GM18951 (cell line): ENCODE data around the gene SLC26A1.

Source experiments
- POLR2A ChIP-seq: IDR thresholded peaks from 4 replicates; pipeline ENCODE4 v1.6.1; 2011; ENCODE audit warnings: mild to moderate bottlenecking; ENCODE audit not compliant: insufficient read length, insufficient read depth; ENCODE audit errors: extremely low read depth
- in situ Hi-C: fragments of 300-500 bp; cut with MboI; formaldehyde crosslinking; loops from one replicate; pipeline ENCODE4 v1.12.0; 2022; ENCODE audit warnings: low sequenced_read_pairs, mixed read lengths, inconsistent platforms; ENCODE audit not compliant: unreplicated experiment

Gene SLC26A1

DNA sequence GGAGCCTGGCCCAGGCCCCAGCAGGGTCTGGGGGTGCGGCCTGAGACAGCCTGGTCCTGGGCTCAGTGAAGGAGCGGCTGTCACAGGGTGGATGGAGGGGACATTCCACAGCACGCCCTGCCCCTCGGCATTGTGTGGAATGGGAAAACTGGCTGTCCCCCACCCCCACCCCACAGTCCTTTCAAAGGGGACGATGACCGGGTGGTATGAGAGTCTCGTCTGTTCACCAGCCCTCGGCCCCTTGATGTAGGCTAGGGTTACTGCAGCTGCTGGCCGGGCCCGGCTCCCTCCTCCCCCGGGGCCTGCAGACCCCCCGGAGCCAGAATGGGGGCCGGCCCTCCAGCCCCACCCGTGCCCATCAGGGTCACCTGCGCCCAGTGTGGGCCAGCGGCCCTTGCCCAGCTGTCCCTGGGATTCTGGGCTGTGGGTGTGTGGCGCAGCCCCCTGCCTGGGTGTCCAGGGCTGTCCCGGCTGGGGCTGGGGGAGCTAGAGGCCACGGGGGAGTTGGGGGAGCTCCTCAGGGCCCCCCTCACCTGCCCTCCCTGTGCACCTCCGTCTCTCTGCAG lies 30.0 kb upstream of the SLC26A1 start:
- TF ChIP-seq POLR2A, result no peak
- in situ Hi-C loops, result no loop called here

DNA sequence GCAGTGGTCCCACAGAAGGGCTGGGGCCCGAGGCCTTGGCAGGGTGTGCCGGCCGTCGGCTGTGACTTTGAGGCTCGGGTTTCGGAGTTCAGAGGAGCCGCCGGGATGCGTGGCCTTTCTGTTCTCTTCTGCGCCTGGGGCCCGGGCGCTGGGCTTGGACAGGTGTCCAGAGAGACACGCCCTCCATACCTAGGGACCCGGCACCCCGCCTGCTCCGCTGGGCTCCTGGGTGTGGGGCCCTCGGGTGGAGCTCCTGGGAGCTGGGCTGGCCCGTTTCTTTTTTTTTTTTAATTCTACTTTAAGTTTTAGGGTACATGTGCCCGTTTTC lies 29.5 kb upstream of the SLC26A1 start:
- in situ Hi-C loops, result no loop called here
- no peak for TF ChIP-seq POLR2A

DNA sequence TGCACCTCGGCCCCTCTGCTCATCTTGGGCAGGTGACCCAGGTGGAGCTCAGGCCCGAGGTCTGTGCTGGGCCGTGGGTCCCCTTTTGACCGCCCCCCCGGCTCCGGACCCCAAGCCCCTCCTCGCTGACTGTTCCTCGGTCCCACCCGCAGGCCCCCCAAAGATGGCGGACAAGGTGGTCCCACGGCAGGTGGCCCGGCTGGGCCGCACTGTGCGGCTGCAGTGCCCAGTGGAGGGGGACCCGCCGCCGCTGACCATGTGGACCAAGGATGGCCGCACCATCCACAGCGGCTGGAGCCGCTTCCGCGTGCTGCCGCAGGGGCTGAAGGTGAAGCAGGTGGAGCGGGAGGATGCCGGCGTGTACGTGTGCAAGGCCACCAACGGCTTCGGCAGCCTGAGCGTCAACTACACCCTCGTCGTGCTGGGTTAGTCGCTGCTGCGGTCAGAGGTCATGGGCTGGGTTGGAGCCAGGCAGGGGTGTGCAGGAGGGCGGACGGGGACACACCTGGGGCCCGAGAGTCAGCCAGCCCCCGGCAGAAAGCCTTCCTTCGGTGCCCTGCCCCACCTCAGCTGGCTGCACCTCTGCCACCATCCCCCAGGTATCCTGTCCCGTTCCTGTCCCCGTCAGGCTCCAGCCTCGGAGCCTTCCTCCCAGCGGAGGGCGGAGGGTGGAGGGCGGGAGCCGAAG lies 29.0 kb upstream of the SLC26A1 start:
- in situ Hi-C loops, result no loop called here
- no peak for TF ChIP-seq POLR2A

DNA sequence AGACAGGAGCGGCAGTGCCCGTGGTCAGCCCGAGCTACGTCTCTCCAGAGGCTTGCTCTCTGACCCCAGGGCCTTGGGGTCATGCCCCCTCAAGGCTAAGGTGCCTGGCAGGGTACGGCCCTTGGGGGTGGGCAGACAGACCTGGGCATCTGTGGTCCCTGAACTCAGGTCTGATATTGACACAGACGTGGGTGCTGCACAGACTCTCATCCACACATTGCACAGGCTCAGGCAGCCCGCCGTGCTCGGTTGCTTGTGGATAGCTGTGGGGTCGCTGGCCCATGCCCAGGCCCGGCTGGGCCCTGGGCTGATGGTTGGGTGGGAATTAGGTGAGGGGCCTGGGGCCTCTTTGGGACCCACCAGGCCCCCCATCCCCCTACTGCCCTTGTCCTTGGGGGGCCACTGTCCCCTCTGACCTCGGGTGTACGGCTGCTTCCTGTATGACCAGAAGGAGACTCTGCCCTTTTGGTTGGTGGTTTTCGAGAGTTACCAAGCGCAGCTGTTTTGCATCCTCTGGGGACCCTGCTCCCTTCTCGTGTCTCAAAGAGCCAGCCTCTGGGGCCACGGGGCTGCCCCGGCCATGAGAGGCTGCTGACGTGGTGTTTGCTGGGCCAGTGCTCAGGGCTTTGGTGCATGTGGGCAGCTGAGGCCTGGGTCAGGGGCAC lies 28.3 kb upstream of the SLC26A1 start:
- in situ Hi-C loops, result no loop called here

DNA sequence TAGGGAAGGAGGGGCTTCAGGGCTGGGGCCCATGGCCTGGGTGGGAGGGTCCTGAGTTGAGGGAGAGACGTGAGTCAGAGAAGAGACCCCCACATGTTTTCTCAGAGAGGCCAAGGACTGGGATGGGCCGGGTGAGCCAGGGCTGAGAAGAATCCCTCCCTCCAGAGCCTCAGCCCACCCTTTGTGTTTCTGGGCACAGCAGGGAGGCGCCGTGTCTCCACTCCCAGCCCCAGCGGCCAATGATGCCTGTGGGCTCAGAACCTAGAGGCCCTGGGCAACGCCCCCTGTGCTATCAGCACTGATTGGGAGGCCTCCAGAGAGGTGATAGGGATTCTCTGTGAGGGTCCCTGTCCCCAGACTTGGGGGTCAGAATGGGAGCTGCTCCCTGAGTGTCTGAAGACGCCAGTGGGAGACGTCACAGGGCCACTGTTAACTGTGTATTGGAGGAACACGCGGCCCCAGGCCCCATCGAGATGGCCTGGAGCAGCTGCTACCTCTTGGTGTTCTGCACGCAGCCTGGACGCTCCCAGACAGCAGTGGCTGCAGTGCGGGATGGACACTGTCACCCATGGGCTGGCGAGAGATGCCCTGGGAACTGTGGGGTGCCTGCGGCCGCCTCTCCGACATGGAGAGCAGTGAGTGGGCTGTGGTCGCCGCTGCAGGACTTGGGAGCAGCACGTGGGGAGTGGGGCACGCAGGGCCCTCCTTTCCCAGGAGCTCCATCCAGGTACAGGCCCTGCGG lies 26.7 kb upstream of the SLC26A1 start:
- no peak for TF ChIP-seq POLR2A
- in situ Hi-C loops, result no loop called here

More for the DNA sequence above, 28.3 kb upstream of the SLC26A1 start:
- TF ChIP-seq POLR2A, result no peak

DNA sequence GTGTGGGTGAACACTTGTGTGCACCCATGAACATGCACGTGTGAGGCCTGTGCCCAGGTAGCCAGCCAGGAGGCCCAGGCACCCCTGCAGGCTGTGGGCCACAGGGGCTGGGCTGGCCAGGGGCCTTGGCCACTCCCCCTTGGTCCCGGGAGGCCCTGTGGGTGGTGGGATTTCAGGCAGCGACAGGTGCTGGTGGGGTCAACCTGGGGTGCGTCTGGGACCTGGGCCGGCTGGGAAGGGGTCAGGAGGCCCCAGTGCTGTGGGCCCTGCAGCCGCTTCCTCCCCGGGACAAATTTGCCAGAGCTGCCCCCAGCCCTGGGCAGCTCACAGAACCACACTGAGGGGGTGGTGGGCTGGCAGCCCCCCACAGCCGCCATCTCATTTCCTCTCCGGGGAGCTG lies 26.1 kb upstream of the SLC26A1 start:
- in situ Hi-C loops, result no loop called here
- no peak for TF ChIP-seq POLR2A

DNA sequence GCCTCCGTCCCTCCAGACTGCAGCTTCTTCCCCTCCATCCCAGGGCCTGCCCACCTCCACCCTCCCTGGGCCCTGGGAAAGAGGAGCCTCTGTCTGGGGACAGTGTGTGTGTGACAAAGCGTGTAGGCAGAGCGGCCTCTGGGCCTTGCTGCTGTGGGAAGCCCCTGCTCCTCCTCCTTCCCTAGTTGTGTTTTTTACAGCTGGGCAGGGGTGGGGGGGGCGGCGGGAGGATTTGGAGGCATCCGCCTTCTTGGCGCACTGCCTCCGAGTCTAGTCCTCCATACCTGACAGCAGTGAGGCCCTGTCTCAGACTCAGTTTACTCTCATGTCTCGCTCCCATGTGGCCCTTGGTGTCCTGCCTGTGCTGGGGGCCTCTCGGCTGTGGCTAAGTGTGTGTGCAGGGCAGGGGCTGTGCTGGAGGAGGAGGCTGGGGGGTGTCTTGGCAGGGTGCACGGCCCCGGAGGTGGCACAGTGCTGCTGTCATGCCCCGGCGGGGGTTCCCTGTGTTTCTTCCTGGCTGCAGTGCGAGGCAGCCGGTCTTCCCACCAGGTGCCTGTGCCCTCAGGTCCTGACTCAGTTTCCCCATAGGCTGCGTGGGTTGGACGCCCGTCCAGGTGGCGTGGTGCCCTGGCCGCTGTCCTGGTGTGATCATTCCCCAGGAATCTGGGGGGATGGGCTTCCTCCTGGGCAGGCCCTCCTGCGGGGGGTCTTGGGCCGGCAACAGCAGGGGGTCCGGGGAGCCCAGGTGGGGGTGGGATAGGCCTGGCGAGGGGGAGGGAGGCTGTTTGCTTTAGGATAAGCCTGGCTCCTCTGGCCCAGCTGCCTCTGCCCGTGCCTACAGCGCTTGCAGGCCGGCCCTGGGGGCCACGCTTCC lies 25.2 kb upstream of the SLC26A1 start:
- TF ChIP-seq POLR2A, result no peak
- in situ Hi-C loops, result no loop called here

DNA sequence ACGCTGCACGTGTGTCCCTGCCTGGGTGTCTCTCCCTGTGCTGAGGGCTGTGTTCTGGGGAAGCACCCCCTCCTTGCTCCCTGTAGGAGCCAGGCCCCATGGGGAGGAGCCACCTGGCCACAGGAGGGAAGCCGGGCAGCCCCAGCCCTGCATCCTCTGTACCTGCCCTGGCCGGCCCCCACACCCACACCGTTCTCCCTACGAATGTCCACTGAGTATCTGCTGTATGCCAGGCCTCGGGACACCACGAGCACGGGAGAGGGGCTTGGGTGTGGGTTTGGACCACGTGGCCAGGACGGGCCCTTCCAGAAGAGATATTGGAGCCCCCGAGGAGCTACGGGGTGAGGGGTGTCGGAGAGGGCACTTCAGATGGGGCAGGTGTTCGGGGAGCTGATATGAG lies 24.5 kb upstream of the SLC26A1 start:
- TF ChIP-seq POLR2A, result no peak
- in situ Hi-C loops, result no loop called here

DNA sequence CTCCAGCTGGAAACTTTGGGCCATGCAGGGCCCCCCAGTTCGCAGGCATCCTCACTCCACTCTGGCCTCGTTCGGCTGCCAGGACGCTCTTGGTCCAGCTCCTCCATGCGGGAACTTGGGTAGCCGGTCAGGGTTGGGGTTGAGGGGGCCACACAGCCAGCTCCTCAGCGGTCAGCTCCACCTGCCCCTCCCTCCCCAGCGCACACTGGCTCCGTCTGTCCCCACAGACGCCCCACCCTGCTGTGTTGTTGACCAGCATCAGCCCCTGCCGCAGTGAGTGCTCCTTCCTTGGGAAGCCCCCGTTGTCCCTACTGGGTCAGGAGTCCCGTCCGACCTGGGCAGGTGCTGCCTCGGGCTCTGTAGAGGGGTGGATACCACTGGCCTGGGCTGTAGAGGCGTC lies 24.0 kb upstream of the SLC26A1 start:
- TF ChIP-seq POLR2A, result no peak
- in situ Hi-C loops, result no loop called here

DNA sequence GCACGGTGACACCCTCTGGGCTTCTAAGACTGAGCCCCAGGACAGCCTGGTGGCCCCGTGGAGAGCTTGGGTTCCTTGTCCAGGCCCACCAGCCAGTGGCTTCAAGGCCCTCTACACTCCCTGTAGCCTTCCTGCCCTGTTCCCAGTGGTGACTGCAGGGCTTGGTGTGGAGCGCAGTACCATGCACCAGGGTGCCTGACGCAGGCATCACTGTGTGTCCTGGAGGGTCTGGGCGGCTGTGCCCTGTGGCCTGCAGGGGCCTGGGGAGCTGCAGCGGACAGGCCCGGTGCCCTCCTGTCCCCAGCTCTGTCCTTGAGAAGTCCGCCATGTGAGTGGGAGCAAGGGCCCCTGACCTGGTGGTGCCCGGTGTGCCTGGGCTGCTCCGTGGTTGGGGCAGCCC lies 22.5 kb upstream of the SLC26A1 start:
- in situ Hi-C loops, result no loop called here
- no peak for TF ChIP-seq POLR2A

DNA sequence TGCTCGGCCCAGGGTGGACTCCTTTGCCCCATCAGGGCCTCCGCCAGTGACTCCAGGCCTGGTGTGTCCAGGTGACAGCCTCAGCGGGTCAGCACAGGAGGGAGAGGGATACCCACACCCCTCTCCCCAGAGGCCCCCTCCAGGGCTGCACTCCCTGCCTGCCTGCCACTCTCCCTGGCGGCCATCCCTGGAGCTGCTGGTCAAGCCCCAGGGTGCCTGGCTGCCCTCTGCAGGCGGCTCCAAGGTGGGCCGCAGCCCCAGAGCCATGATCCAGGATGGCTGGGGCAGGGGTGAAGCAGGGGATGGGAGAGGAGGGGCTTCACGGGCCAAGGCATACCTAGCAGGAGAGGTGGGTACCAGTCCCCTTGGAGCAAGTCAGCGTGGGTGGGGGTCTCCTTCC lies 22.0 kb upstream of the SLC26A1 start:
- no peak for TF ChIP-seq POLR2A

DNA sequence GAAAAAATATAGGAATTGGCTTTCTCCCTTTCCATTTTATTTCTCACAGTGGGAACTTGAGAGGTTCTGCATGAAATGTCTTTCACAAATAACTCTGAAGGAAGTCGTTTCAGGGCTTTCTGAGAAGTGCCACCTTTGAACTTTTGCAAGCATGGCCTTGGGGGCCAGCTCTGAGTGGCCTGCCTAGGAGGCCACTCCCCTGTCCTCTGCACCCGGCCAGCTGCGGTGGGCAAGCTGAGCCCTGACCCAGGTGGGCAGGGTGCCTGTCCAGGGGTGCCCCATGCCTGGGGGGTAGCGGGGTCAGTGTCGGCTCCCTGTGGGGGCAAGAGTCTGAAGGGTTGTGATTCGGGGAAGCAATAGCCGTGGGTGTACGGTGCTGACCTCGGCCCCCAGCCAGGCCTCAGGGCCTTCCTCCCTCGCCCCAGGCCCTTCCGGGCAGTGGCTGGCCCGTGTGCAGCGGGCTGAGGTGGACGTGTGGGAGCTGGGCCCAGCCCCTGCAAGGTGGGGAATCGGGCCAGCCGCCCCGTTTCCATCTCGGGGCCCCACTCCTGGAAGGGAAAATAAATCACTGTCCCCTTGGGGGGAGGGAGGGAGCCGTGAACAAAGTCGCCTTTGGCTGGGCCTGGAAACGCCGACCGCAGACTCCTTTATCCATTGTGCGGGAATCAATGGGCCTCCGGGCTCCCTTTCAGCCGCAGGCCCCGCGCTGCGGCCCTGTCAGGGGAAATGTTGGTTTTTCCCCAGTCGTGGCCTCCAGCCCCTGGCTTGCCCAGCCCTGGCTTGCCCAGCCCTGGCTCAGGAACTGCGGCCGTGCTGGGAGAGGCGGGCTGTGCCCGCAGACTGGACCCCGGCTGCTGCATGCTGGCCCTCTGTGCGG lies 21.3 kb upstream of the SLC26A1 start:
- no peak for TF ChIP-seq POLR2A
- in situ Hi-C loops, result no loop called here

More for the DNA sequence above, 22.0 kb upstream of the SLC26A1 start:
- in situ Hi-C loops, result no loop called here
